Mesodermal cell (in vitro differentiated cells): Measurements from ENCODE around the gene TMEM119.

Experiments used
- H3K27ac ChIP-seq: 2 replicates; pipeline ENCODE4 v1.7.0; 2013; ENCODE audit warnings: mild to moderate bottlenecking, low read depth, low read length, moderate library complexity; ENCODE audit not compliant: severe bottlenecking
- H3K36me3 ChIP-seq: 2 replicates; pipeline ENCODE4 v1.7.1; 2013; ENCODE audit warnings: mild to moderate bottlenecking, low read length, moderate library complexity; ENCODE audit not compliant: control insufficient read depth, insufficient read depth
- H3K4me1 ChIP-seq: one replicate; pipeline ENCODE4 v1.7.1; 2013; ENCODE audit warnings: mild to moderate bottlenecking, low read length; ENCODE audit not compliant: insufficient read depth, control insufficient read depth, poor library complexity, severe bottlenecking
- H3K4me3 ChIP-seq: 2 replicates; pipeline ENCODE4 v1.7.0; 2013; ENCODE audit warnings: low read length, control low read depth, mild to moderate bottlenecking; ENCODE audit not compliant: insufficient read depth, poor library complexity, severe bottlenecking; ENCODE audit errors: extremely low read depth
- H3K9me3 ChIP-seq: 2 replicates; pipeline ENCODE4 v1.7.1; 2013; ENCODE audit warnings: mild to moderate bottlenecking, low read length, moderate library complexity; ENCODE audit not compliant: control insufficient read depth
- WGBS, 2 experiments: methylation state at CpG; one replicate each; pipeline ENCODE4 v1.1.5; 2013; ENCODE audit warnings: missing lambda C conversion rate in 2 of 2; ENCODE audit not compliant: insufficient coverage in 2 of 2; 5-methylcytosine and 5-hydroxymethylcytosine counted together

TMEM119 gene

GRCh38 chr12:108640802-108641445, 43.0 kb upstream of the TMEM119 start:
- H3K4me3 ChIP-seq = no peak overlapping the region
- H3K27ac ChIP-seq = peak overlapping the region; percentile 5
- H3K36me3 ChIP-seq = peaks cover 40% of the 10 kb centered on the region
- H3K9me3 ChIP-seq = no peaks in the 10 kb centered on the region
- WGBS, 2 experiments = 96 to 100% methylated on average over 5 of the region's 10 CpGs
- H3K4me1 ChIP-seq = peaks cover 31% of the 10 kb centered on the region

GRCh38 chr12:108638997-108639822, 41.3 kb upstream of the TMEM119 start:
- no peak overlapping the region for H3K4me3 ChIP-seq
- H3K27ac ChIP-seq = peak overlapping the region; percentile 89
- H3K9me3 ChIP-seq = no peaks in the 10 kb centered on the region
- peaks cover 36% of the 10 kb centered on the region for H3K4me1 ChIP-seq
- peaks cover 22% of the 10 kb centered on the region for H3K36me3 ChIP-seq
- WGBS, 2 experiments = 92 to 95% methylated on average over 9 to 11 of the region's 11 CpGs

GRCh38 chr12:108638141-108638827, 40.4 kb upstream of the TMEM119 start:
- Histone ChIP-seq H3K27ac (peak overlapping the region; percentile 89), H3K9me3 (no peaks in the 10 kb centered on the region), H3K4me1 (peaks cover 42% of the 10 kb centered on the region), H3K36me3 (peaks cover 15% of the 10 kb centered on the region), H3K4me3 (no peak overlapping the region)
- WGBS, 2 experiments = 33 to 38% methylated on average over 14 to 17 of the region's 18 CpGs

- 86 to 88% methylated on average over 4 to 6 of the region's 7 CpGs for whole genome bisulfite sequencing, 2 experiments
- Histone ChIP-seq H3K36me3 (peaks cover 10% of the 10 kb centered on the region), H3K4me1 (peaks cover 37% of the 10 kb centered on the region), H3K27ac (peak overlapping the region; percentile 89), H3K4me3 (no peak overlapping the region), H3K9me3 (no peaks in the 10 kb centered on the region)
These were observed 39.5 kb upstream of the TMEM119 start for GRCh38 chr12:108637222-108637971.

GRCh38 chr12:108635997-108636808, 38.3 kb upstream of the TMEM119 start:
- Histone ChIP-seq H3K4me3 (no peak overlapping the region), H3K27ac (no peak overlapping the region), H3K4me1 (peaks cover 42% of the 10 kb centered on the region), H3K36me3 (no peaks in the 10 kb centered on the region), H3K9me3 (no peaks in the 10 kb centered on the region)
- WGBS, 2 experiments = 90% methylated on average over 2 of the region's 6 CpGs

GRCh38 chr12:108635201-108635996, 37.5 kb upstream of the TMEM119 start:
- no peak overlapping the region for H3K4me3 ChIP-seq
- H3K36me3 ChIP-seq = no peaks in the 10 kb centered on the region
- H3K4me1 ChIP-seq = peaks cover 49% of the 10 kb centered on the region
- H3K27ac ChIP-seq = no peak overlapping the region
- 60 to 63% methylated on average over 11 to 13 of the region's 15 CpGs for WGBS, 2 experiments
- no peaks in the 10 kb centered on the region for H3K9me3 ChIP-seq

- peaks cover 54% of the 10 kb centered on the region for H3K4me1 ChIP-seq
- no peak overlapping the region for H3K27ac ChIP-seq
- WGBS, 2 experiments = 76 to 78% methylated on average over 4 of the region's 4 CpGs
- no peaks in the 10 kb centered on the region for H3K9me3 ChIP-seq
- no peak overlapping the region for H3K4me3 ChIP-seq
- no peaks in the 10 kb centered on the region for H3K36me3 ChIP-seq
These were observed 36.5 kb upstream of the TMEM119 start for GRCh38 chr12:108634341-108634751.

- Histone ChIP-seq H3K9me3 (no peaks in the 10 kb centered on the region), H3K4me1 (peaks cover 54% of the 10 kb centered on the region), H3K36me3 (no peaks in the 10 kb centered on the region), H3K4me3 (no peak within 1 kb of the TSS), H3K27ac (no peak within 1 kb of the TSS)
- 88 to 96% methylated on average over 12 to 13 of the region's 14 CpGs for WGBS, 2 experiments
These were observed 35.8 kb upstream of the TMEM119 start, which contains the start of gene SELPLG for GRCh38 chr12:108633534-108634248. TSS of gene SELPLG (minus strand) at chr12:108633894. CDS start at chr12:108624307, 9,587 bp downstream.

- Histone ChIP-seq H3K36me3 (no peaks in the 10 kb centered on the region), H3K27ac (no peak overlapping the region), H3K4me1 (peaks cover 52% of the 10 kb centered on the region), H3K4me3 (no peak overlapping the region), H3K9me3 (no peaks in the 10 kb centered on the region)
- WGBS, 2 experiments = 95 to 96% methylated on average over 7 of the region's 7 CpGs
These were observed 35.2 kb upstream of the TMEM119 start for GRCh38 chr12:108633081-108633533.
